ENCODE measurements around the gene IL22. TPM values are rescaled to one million over a fixed set of nuclear protein-coding genes. Genes with fewer than 3 reads are reported as not detected.

The IL22 gene
- total and polyA plus RNA-seq, 2 donors (not counting 1 experiment from before 2014, with no cell fraction given), result not detected

DNA sequence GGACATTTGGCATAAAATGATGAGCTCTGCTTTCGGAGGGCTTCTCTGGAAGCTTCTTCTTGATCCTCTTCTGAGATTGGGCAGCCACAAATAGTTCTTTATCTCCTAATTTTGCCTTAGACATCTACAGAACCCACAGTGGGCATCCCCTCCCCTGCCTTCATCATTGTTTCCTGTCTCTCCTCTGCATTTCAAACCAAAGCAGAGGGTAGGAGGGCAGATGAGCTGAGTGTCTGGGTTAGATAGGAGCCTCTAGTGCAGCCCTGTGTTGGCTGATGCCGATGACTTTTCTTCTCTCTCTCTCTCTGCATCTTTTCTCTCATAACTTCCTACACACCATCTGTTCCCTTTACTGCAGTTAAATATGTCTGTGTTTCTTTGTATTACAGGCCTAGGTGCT lies 19.3 kb downstream of the IL22 start:
- Histone ChIP-seq H3K4me1 (ENCODE audit: control insufficient read depth, extremely low read depth, insufficient read depth, low read length) (no peaks in the 10 kb centered on the region), H3K4me2 (ENCODE audit: extremely low read depth, insufficient read depth, low read length) (no peak overlapping the region), H3K79me2 (ENCODE audit: control insufficient read depth, insufficient read depth, low read length) (no peaks in the 10 kb centered on the region), H2AFZ (ENCODE audit: low read length) (no peak overlapping the region), H4K20me1 (ENCODE audit: control insufficient read depth, extremely low read depth, insufficient read depth, low read length) (no peaks in the 10 kb centered on the region), H3K9me3 (ENCODE audit: control insufficient read depth, insufficient read depth, low read depth, low read length) (no peaks in the 10 kb centered on the region), H3K36me3 (ENCODE audit: control insufficient read depth, insufficient read depth, low read length) (no peaks in the 10 kb centered on the region), H3K27ac (ENCODE audit: insufficient read depth, low read length) (no peak overlapping the region), H3K4me3 (replicated peaks in 1 of 4; ENCODE audit: control extremely low read depth in 1 of 4, insufficient read depth in 1 of 4, low read depth in 3 of 4, low read length in 4 of 4) (no peak overlapping the region), H3K9ac (ENCODE audit: insufficient read depth, low read length) (no peak overlapping the region), H3K27me3 (ENCODE audit: control insufficient read depth, insufficient read depth, low read length) (peaks cover 2% of the 10 kb centered on the region)
- TF ChIP-seq, protein P1, sequence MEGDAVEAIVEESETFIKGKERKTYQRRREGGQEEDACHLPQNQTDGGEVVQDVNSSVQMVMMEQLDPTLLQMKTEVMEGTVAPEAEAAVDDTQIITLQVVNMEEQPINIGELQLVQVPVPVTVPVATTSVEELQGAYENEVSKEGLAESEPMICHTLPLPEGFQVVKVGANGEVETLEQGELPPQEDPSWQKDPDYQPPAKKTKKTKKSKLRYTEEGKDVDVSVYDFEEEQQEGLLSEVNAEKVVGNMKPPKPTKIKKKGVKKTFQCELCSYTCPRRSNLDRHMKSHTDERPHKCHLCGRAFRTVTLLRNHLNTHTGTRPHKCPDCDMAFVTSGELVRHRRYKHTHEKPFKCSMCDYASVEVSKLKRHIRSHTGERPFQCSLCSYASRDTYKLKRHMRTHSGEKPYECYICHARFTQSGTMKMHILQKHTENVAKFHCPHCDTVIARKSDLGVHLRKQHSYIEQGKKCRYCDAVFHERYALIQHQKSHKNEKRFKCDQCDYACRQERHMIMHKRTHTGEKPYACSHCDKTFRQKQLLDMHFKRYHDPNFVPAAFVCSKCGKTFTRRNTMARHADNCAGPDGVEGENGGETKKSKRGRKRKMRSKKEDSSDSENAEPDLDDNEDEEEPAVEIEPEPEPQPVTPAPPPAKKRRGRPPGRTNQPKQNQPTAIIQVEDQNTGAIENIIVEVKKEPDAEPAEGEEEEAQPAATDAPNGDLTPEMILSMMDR (conservative IDR thresholded peaks at IDR 0.05 in 1 of 2, IDR thresholded peaks at IDR 0.05 in 1 of 2; ENCODE audit: low read depth in 1 of 2, low read length in 2 of 2), result no peak
- DNase-seq (ENCODE audit: low read depth in 2 of 2), result no peak

DNA sequence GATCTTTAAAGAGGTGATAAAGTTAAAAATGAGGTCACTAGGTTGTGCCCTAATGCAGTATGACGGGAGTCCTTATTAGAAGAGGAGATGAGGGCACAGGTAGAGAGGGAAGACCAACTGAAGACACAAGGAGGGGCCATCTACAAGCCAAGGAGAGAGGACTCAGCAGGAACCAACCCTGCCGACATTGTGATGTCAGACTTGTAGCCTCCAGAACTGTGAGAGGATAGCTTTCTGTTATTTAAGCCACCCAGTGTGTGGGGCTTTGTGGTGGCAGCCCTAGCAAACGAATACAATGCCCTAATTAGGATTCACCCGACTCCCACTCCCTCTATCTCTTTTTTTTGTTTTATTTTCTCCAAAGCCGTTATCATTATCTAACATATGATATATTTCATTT lies 19.9 kb downstream of the IL22 start:
- no peaks in the 10 kb centered on the region for H4K20me1 ChIP-seq (ENCODE audit: control insufficient read depth, extremely low read depth, insufficient read depth, low read length)
- H3K79me2 ChIP-seq (ENCODE audit: control insufficient read depth, insufficient read depth, low read length), result no peaks in the 10 kb centered on the region
- H3K27ac ChIP-seq (ENCODE audit: insufficient read depth, low read length), result no peak overlapping the region
- no peak overlapping the region for H2AFZ ChIP-seq (ENCODE audit: low read length)
- no peaks in the 10 kb centered on the region for H3K4me1 ChIP-seq (ENCODE audit: control insufficient read depth, extremely low read depth, insufficient read depth, low read length)
- no peaks in the 10 kb centered on the region for H3K36me3 ChIP-seq (ENCODE audit: control insufficient read depth, insufficient read depth, low read length)
- no peak overlapping the region for H3K4me2 ChIP-seq (ENCODE audit: extremely low read depth, insufficient read depth, low read length)
- no peak overlapping the region for H3K9ac ChIP-seq (ENCODE audit: insufficient read depth, low read length)
- peaks cover 2% of the 10 kb centered on the region for H3K27me3 ChIP-seq (ENCODE audit: control insufficient read depth, insufficient read depth, low read length)
- no peaks in the 10 kb centered on the region for H3K9me3 ChIP-seq (ENCODE audit: control insufficient read depth, insufficient read depth, low read depth, low read length)
- no peak overlapping the region for H3K4me3 ChIP-seq (replicated peaks in 1 of 4; ENCODE audit: control extremely low read depth in 1 of 4, insufficient read depth in 1 of 4, low read depth in 3 of 4, low read length in 4 of 4)
- DNase-seq (ENCODE audit: low read depth in 2 of 2), result no peak
- TF ChIP-seq, protein P1 (conservative IDR thresholded peaks at IDR 0.05 in 1 of 2, IDR thresholded peaks at IDR 0.05 in 1 of 2; ENCODE audit: low read depth in 1 of 2, low read length in 2 of 2), result no peak
- TF ChIP-seq EZH2 (IDR thresholded peaks at IDR 0.05; ENCODE audit: low read length, missing control alignments), result no peak

DNA sequence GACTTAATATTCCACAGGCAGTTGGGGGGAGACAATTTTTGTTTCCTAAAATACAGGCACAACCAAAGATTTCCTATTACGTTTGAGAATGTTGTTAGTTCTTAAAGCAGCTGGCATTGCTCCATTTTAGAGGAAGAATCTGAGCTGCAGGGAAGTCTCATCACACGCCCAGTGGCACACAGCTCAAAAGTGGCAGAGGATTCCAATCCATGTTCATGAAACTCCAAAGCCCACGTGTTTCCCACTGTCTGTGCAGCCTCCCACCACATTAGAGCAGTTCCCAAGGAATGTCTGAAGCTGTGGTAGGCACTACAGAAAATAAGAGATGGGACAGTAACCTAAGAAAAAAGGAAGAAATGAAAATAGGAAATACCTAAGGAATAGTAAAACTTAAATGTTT lies 21.7 kb downstream of the IL22 start:
- no peak for TF ChIP-seq EZH2 (IDR thresholded peaks at IDR 0.05; ENCODE audit: low read length, missing control alignments)
- TF ChIP-seq, protein P1 (conservative IDR thresholded peaks at IDR 0.05 in 1 of 2, IDR thresholded peaks at IDR 0.05 in 1 of 2; ENCODE audit: low read depth in 1 of 2, low read length in 2 of 2), result no peak
- peak in 1 of 2 donors; percentile 9 for DNase-seq (ENCODE audit: low read depth in 2 of 2)
- H3K36me3 ChIP-seq (ENCODE audit: control insufficient read depth, insufficient read depth, low read length), result no peaks in the 10 kb centered on the region
- no peak overlapping the region for H3K9ac ChIP-seq (ENCODE audit: insufficient read depth, low read length)
- H3K4me2 ChIP-seq (ENCODE audit: extremely low read depth, insufficient read depth, low read length), result no peak overlapping the region
- peaks cover 2% of the 10 kb centered on the region for H3K27me3 ChIP-seq (ENCODE audit: control insufficient read depth, insufficient read depth, low read length)
- no peaks in the 10 kb centered on the region for H3K79me2 ChIP-seq (ENCODE audit: control insufficient read depth, insufficient read depth, low read length)
- H3K9me3 ChIP-seq (ENCODE audit: control insufficient read depth, insufficient read depth, low read depth, low read length), result no peaks in the 10 kb centered on the region
- no peaks in the 10 kb centered on the region for H4K20me1 ChIP-seq (ENCODE audit: control insufficient read depth, extremely low read depth, insufficient read depth, low read length)
- no peak overlapping the region for H3K4me3 ChIP-seq (replicated peaks in 1 of 4; ENCODE audit: control extremely low read depth in 1 of 4, insufficient read depth in 1 of 4, low read depth in 3 of 4, low read length in 4 of 4)
- H2AFZ ChIP-seq (ENCODE audit: low read length), result no peak overlapping the region
- H3K27ac ChIP-seq (ENCODE audit: insufficient read depth, low read length), result no peak overlapping the region
- no peaks in the 10 kb centered on the region for H3K4me1 ChIP-seq (ENCODE audit: control insufficient read depth, extremely low read depth, insufficient read depth, low read length)
